ENCODE measurements around the gene SLC4A11. TPM values are rescaled to one million over a fixed set of nuclear protein-coding genes. Genes with fewer than 3 reads are reported as not detected.

Gene SLC4A11
- total and polyA plus RNA-seq, 2 experiments from 2014 or later = 14.8 to 17.1 TPM

DNA sequence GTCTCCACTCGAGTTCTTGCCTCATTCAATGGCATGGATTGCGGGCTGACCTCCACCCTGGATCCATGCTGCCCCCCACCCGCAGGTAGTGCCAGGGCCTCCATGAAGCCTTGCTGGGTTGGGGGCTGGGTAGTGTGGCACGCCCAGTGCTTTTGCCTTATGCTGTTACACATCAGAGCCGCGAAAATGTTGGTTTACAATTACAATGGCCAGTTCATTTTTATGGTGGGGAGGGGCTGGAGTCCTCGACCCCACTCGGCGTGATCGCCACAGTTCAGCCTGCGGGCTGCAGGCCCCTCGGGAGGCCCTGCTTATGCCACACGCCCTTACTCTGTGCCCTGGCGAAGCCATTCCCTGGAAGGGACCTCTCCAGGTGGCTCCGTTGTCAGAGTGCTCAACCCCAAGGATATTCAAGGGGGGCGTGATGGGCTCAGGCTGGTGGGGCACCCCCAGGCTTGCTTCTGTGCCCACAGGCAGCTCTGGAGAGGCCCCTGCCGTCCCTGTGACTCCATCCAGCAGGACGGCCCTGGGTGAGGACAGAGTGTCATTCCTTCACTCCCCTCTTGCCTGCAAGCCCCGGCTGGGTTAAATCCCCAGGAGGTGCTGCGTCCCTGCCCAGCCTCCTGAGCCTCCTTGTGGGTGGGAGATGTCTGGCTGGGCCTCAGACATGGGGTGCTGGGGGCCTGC lies 14.9 kb downstream of the SLC4A11 start:
- no peak overlapping the region for H2AFZ ChIP-seq
- H3K4me1 ChIP-seq (ENCODE audit: insufficient read depth) = no peaks in the 10 kb centered on the region; the same call in 1 of the 2 replicates
- no peaks in the 10 kb centered on the region for H3K79me2 ChIP-seq (replicated peaks; ENCODE audit: insufficient read depth)
- no peak overlapping the region for H3K4me2 ChIP-seq
- peaks cover 11% of the 10 kb centered on the region; the same call in 1 of the 2 replicates for H3K36me3 ChIP-seq (ENCODE audit: insufficient read depth)
- no peaks in the 10 kb centered on the region; the same call in 1 of the 2 replicates for H4K20me1 ChIP-seq (replicated peaks; ENCODE audit: insufficient read depth)
- no peak for DNase-seq (ENCODE audit: low spot score)
- Mint-ChIP-seq H3K36me3 (ENCODE audit: low read depth) (peaks cover 34% of the 10 kb centered on the region), H3K9me3 (no peaks in the 10 kb centered on the region), H3K4me3 (no peak overlapping the region), H3K4me1 (peaks cover 5% of the 10 kb centered on the region; the same call in 1 of the 3 replicates), H3K27ac (no peak overlapping the region), H3K27me3 (ENCODE audit: insufficient read depth, low read depth, poor library complexity) (peaks cover 5% of the 10 kb centered on the region)
- H3K27ac ChIP-seq (ENCODE audit: low read depth) = no peak overlapping the region
- peak; percentile 20 for ATAC-seq
- H3K4me3 ChIP-seq = no peak overlapping the region
- TF ChIP-seq STAT1 (IDR thresholded peaks at IDR 0.05; ENCODE audit: unreplicated experiment) (no peak), EZH2phosphoT487 (IDR thresholded peaks at IDR 0.05; ENCODE audit: unreplicated experiment) (no peak), NANOG (IDR thresholded peaks at IDR 0.05; ENCODE audit: borderline replicate concordance) (no peak), CREB1 (CRISPR knock-in tag; IDR thresholded peaks at IDR 0.05; ENCODE audit: low read depth) (no peak)
- TF ChIP-seq, protein P1, sequence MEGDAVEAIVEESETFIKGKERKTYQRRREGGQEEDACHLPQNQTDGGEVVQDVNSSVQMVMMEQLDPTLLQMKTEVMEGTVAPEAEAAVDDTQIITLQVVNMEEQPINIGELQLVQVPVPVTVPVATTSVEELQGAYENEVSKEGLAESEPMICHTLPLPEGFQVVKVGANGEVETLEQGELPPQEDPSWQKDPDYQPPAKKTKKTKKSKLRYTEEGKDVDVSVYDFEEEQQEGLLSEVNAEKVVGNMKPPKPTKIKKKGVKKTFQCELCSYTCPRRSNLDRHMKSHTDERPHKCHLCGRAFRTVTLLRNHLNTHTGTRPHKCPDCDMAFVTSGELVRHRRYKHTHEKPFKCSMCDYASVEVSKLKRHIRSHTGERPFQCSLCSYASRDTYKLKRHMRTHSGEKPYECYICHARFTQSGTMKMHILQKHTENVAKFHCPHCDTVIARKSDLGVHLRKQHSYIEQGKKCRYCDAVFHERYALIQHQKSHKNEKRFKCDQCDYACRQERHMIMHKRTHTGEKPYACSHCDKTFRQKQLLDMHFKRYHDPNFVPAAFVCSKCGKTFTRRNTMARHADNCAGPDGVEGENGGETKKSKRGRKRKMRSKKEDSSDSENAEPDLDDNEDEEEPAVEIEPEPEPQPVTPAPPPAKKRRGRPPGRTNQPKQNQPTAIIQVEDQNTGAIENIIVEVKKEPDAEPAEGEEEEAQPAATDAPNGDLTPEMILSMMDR (conservative IDR thresholded peaks at IDR 0.05; ENCODE audit: low read depth in 2 of 2) = no peak
- TF ChIP-seq, protein P2, sequence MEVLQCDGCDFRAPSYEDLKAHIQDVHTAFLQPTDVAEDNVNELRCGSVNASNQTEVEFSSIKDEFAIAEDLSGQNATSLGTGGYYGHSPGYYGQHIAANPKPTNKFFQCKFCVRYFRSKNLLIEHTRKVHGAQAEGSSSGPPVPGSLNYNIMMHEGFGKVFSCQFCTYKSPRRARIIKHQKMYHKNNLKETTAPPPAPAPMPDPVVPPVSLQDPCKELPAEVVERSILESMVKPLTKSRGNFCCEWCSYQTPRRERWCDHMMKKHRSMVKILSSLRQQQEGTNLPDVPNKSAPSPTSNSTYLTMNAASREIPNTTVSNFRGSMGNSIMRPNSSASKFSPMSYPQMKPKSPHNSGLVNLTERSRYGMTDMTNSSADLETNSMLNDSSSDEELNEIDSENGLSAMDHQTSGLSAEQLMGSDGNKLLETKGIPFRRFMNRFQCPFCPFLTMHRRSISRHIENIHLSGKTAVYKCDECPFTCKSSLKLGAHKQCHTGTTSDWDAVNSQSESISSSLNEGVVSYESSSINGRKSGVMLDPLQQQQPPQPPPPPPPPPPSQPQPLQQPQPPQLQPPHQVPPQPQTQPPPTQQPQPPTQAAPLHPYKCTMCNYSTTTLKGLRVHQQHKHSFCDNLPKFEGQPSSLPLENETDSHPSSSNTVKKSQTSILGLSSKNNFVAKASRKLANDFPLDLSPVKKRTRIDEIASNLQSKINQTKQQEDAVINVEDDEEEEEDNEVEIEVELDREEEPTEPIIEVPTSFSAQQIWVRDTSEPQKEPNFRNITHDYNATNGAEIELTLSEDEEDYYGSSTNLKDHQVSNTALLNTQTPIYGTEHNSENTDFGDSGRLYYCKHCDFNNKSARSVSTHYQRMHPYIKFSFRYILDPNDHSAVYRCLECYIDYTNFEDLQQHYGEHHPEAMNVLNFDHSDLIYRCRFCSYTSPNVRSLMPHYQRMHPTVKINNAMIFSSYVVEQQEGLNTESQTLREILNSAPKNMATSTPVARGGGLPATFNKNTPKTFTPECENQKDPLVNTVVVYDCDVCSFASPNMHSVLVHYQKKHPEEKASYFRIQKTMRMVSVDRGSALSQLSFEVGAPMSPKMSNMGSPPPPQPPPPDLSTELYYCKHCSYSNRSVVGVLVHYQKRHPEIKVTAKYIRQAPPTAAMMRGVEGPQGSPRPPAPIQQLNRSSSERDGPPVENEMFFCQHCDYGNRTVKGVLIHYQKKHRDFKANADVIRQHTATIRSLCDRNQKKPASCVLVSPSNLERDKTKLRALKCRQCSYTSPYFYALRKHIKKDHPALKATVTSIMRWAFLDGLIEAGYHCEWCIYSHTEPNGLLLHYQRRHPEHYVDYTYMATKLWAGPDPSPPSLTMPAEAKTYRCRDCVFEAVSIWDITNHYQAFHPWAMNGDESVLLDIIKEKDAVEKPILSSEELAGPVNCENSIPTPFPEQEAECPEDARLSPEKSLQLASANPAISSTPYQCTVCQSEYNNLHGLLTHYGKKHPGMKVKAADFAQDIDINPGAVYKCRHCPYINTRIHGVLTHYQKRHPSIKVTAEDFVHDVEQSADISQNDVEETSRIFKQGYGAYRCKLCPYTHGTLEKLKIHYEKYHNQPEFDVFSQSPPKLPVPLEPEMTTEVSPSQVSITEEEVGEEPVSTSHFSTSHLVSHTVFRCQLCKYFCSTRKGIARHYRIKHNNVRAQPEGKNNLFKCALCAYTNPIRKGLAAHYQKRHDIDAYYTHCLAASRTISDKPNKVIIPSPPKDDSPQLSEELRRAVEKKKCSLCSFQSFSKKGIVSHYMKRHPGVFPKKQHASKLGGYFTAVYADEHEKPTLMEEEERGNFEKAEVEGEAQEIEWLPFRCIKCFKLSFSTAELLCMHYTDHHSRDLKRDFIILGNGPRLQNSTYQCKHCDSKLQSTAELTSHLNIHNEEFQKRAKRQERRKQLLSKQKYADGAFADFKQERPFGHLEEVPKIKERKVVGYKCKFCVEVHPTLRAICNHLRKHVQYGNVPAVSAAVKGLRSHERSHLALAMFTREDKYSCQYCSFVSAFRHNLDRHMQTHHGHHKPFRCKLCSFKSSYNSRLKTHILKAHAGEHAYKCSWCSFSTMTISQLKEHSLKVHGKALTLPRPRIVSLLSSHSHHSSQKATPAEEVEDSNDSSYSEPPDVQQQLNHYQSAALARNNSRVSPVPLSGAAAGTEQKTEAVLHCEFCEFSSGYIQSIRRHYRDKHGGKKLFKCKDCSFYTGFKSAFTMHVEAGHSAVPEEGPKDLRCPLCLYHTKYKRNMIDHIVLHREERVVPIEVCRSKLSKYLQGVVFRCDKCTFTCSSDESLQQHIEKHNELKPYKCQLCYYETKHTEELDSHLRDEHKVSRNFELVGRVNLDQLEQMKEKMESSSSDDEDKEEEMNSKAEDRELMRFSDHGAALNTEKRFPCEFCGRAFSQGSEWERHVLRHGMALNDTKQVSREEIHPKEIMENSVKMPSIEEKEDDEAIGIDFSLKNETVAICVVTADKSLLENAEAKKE (CRISPR knock-in tag; IDR thresholded peaks at IDR 0.05) = no peak
- no peaks in the 10 kb centered on the region for H3K27me3 ChIP-seq (ENCODE audit: insufficient read depth)
- no peaks in the 10 kb centered on the region for H3K9me2 ChIP-seq (ENCODE audit: insufficient read depth)
- H3F3A ChIP-seq (replicated peaks; ENCODE audit: low read depth) = no peaks in the 10 kb centered on the region

Measured in GM23338 (cell line).